ENCODE results near the gene IRF7.
"Not testable (repeated sequence)": the region's sequence is repeated elsewhere in the genome, so short reads cannot be mapped to it uniquely, and the experiment has no call there.

IRF7 gene

DNA sequence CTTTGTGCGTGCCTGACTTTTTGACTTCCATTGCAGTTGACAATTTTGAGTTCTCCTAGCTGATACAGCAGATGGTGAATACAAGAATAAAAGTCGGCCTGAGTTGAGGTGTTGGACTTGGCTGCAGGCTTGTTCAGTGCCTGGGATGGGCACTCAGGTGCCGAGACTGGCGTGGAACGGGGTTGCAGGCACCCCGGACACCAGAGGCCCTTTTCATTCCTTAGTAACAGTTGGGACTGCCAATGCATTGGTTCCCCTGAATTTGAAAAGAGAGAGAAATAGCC is 38.2 kb downstream of the IRF7 start:
- DNase-seq = no peak

DNA sequence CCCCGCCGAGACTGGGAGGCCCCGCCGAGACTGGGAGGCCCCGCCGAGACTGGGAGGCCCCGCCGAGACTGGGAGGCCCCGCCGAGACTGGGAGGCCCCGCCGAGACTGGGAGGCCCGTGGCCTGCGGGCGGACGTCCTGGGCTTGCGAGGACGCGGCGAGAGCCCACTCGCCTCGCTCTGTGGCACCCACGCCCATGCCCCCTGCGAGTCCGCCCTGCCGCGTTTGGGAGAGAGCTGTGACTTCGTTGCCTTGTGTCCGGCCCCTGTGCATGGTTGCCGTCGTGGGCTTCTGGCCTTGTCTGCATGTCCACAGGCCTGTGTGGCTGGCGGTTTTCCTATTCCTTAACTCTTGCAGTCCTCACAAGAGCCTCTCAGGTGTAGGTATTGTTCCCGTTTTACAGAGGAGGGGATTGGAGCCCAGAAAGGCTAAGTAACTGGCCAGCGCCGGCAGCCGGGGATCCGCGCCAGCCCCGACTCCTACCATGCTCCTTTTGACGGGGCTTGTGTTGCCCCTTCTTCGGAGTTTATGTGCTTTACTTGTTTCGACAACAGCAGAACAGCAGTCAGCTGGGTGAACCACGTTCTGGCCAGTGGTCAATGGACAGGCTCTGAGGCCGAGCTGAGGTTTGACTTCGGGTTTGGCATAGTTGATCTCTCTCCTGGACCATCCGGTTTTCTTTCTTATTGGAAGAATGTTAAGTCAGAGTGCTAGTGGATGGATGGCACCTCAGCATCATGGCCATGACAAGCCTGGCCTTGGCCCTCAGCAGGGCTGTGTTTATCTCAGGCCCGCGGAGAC is 38.7 kb downstream of the IRF7 start:
- no peak for DNase-seq

DNA sequence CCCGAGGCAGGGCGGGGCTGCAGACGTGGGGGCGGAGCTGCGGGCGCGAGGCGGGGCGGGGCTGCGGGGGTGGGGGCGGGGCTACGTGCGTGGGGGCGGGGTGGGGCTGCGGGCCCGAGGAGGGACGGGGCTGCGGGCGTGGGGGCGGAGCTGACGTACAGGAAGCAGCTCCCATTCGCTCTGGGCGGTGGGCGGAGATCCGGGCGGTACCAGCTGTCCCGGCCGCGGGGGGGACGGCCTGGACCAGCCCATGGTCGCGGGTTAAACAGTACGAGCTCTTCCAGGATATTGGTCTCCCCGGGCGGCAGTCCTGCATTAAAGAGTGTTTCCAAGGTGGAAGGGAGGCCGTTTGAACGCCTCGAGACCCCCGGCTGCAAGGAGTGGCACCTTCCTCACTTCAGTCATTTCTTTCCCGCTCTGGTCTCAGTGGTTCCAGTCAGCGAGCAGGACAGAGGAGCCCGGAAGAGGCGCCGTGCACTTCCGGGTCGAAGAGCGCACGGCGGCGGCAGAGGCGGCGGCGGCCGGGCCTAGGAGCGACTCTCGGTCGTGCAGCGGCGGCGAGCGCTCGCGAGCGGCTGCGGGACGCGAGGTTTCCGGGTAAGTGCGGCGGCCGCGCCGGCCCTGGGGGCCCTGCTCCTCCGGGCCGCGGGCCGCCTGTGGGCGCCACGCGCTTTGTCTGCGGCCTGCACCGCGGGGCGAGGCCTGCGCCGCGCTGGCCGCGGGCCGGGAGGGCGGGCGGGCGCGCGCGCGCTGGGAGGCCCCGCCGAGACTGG is 39.6 kb downstream of the IRF7 start, which contains the start of gene PHRF1:
TSS of gene PHRF1 (plus strand) at position 475 of the 773 bp plus-strand sequence. CDS start 5,043 bp downstream, outside the sequence.
- DNase-seq = peak; percentile 93

DNA sequence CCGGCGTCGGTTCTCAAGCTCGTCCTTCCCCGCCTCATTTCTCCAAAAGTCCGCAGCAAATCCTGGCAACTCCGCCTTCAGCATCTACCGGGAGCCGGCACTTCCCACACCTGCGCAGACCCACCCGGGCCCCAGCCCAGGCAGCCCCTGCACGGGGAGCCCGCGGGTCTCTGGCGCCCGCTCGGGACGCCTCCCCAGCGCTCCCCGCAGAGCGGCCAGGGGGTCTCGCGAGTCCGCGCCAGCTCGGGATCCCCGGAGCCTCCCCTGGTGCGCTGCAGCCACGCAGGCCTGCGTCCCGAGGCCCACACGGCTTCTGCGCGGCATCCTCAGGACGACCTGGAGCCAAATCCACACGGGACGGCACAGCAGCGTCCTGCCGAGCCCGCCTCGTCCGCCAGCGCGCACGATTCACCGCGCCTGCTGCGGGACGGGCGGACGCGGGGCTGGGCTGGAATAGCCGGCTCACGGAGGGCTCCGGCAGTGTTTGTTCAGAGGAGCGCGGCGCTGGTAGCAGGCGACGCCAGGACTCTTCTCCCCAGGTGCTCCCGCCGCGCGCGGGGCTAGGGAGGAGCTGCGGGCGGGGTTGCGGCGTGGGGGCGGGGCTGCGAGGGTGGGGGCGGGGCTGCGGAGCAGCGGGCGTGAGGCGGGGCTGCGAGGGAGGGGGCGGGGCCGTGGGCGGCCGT is 40.3 kb downstream of the IRF7 start:
- DNase-seq = no peak

DNA sequence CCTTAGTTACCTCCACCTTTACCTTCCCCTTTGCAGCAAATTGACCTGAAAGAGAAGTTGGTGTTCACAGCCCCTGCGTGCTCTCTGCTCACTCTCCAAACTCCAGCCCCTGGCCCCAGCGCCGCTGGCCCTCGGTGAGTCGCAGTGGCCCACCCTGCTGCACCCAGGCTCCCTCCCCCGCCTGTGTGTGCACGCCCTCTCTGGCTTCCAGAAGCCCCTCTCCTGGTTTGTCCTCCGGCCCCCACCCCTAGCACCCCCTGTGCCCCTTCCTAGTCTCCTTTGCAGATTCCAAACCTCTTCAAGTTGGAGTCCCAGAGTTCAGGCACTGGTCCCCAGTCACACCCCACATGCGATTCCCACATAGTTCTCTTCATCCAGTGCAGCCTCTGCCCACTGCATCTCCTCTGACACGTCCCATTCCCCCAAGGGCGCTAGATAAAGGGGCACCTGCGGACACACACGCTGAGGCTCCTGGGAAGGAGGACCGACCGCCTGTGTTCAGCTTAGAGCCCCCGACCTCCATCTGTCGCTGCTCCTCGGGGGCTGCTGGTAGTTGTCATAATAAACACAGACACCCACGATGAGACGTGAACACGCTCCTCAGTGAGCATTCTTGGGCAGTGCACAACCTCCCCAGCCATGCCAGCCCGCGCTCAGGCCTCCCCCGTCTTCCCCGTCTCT is 41.0 kb downstream of the IRF7 start:
- DNase-seq = no peak

DNA sequence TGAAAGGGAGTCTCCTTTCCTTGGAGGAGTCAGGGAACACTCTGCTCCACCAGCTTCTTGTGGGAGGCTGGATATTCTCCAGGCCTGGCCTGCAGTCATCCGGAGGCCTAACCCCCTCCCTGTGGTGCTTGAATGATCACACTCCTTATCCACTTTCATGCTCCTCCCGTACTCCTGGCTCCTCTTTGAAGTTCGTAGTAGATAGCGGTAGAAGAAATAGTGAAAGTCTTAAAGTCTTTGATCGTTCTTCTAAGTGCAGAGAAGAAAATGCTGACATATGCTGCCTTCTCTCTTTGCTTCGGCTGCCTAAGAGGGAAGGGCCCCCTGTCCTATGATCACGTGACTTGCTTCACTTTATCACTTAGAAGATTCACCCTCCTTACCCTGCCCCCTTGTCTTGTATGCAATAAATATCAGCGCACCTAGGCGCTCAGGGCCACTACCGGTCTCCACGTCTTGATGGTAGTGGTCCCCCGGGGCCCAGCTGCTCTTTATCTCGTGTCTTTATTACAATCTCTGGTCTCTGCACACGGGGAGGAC is 41.6 kb downstream of the IRF7 start:
- DNase-seq = not testable (repeated sequence)

DNA sequence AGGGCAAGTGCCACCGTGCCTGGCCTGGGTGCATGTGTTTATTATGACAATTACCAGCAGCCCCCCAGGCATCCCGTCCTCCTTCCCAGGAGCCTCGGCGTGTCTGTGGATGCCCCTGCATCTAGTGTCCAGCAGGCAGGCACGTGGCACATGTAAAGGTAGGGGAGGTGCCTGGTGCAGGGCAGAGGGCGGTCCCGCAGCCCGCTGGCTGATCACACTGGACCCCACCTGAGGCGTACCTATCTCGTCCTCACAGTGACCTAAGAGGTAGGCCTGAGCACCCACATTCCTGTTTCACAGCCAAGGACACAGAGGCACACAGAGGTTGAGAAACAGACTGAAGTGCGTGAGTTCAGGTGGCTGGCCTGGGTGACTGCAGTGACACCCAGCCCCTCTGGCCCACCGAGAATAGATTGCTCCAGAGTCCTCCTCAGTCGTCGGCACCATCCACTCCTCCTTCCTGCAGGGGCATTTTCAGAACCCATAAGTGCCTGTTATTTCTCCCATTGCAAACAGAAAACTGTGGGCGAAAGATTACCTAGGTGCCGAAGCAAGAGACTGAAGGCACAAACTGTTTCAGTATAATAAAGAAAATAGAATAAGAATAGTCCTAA is 42.5 kb downstream of the IRF7 start:
- DNase-seq = no peak

DNA sequence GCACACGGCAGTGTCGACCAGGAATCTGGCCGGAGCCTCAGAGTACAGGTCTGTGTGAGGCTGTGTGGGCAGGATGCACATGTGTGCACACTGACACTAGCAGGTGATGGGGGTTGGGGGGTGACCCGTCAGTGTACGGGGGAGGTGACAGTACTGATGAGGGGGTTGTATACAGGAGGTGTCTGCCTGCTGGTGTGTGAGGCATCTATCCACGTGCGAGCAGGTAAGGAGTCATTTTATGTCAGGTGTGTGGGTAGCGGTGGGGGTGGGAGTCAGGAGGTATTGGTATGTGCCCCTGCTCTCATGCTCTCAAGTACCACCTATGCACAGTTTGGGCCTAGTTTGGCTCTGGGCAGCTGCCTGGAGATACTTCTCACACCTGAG is 44.0 kb downstream of the IRF7 start:
- no peak for DNase-seq

DNA sequence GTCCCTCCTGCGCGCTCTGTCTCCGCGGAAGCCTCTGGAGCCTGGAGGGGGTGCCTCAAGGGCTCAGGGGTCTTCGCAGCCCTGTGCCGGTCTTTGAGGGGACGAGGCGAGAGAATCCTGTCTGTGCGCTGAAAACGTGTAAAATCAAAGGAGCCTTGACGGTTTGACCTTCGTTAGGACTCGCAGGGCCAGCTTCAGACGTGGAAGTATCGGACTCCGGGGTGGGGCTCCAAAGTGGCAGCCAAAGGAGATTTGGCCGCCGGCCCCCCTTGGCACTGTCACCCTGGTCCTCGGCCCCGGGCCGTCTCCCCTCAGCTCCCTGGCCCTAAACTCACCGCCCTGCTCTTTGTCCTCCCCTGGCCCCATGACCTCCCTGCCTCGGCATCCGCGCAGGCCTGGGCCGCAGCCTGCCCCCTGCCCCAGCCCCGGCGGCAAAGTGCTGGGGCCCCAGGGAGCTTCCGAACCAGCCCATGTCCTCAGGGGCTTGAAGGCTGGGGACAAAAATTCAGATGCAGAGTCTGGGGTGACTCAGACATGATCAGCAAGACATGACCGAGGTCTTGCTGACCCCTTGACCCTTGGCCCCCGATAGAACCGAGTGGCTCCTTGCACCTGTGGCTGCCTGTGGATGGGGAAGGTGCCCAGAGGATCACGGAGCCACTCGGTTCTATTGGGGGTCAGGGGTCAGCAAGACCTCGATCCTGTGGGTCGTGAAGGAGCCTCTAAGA is 46.4 kb downstream of the IRF7 start:
- no peak for DNase-seq

DNA sequence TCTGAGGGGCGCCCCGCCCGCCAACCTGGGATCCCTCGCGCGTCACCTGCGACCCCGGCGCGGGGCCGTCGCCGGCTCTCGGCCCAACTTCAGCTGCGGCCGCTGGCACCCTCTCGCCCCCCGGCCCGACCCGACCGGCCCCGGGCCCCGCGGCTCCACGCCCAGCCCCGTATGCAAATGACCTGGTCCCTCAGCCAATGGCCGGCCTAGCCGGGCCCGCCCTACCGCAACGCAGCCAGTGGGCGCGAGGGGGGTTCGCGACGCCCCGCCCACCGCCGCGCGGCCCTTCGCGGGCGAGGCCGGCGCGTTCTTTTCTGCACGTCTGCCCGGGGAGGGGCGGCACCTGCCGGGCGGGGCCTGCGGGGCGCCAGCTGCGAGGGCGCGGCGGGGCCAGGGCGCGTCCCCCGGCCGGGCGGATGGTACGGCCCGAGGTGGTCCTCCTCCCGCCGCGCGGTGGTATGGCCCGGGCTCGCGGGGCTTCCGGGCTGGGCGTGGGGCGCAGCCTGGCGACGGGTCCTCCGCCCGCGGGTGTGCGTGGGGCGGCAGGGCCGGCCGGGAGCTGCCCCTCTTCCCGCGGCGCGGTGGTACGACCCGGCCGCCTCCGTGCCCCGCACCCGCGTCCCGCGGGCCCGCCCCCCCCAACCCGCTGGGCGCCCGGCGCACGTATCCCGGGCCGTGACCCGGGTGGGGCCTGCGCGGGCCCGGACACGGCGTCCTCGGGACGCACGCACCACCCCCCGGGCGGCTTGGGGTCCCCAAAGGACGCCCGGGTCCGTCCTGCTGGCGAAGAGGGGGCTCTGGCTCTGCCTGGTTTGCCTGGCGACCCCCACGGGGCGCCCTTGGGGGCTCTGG is 47.2 kb downstream of the IRF7 start:
- DNase-seq = peak; percentile 93

DNA sequence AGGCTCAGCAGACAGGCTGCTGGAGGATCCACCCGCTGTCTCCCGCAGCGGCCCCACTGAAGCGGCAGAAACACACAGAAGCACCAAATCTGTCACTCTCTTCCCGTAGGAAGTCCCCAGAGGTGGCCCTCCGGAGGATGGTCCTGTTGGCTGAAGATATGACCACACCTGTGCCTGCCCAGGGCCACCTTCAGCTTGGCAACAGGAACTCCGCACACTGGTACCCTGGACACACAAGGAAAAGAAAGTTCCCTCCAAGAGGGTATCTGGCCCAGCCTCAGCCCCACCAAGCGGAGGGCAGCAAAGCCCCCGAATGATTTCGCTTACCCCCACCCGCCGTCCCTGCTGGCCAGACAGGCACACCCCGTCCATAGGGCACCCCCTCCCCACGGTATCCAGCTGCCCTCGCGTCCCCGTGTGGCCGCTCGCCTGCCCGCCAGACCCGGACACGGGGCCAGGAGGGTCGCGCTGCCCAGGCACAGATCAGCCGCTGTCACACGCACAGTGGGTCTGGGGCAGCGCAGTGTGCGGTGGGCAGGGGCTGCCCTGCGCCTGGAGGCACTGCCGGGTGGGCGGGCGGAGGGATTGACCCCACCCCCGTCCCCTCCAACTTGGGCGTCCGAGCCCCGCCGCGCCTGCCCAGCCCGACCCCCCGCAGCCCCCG is 48.0 kb downstream of the IRF7 start:
- no peak for DNase-seq

DNA sequence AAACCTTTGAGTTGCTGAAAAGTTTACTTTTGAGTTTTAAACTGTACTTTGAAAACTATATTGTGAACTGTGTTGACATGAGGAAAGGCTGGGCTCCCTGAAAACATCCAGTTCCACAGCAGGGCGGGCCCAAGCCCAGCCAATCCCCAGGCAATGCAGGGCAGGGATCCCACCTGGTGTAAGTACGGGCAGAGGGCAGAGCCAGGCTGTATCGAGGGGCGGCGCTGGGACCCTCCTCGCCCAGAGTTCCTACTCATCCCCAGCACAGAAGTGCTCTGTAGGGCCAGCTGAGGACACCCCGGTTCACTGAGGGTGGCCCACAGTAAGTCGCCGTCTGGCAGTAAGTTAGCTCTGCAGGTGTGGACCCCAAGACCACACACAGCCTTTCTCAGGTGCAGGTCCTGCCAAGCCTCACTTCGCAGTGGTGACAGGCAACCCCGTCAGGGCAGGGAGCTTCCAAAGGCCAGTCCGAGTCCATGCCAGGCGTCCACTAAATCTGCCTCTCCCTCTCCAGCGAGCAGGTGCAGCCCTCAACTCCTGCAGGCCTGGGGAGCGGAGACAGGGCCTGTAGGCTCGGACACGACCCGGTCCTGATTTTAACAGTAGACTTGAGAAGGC is 48.6 kb downstream of the IRF7 start:
- DNase-seq = no peak

DNA sequence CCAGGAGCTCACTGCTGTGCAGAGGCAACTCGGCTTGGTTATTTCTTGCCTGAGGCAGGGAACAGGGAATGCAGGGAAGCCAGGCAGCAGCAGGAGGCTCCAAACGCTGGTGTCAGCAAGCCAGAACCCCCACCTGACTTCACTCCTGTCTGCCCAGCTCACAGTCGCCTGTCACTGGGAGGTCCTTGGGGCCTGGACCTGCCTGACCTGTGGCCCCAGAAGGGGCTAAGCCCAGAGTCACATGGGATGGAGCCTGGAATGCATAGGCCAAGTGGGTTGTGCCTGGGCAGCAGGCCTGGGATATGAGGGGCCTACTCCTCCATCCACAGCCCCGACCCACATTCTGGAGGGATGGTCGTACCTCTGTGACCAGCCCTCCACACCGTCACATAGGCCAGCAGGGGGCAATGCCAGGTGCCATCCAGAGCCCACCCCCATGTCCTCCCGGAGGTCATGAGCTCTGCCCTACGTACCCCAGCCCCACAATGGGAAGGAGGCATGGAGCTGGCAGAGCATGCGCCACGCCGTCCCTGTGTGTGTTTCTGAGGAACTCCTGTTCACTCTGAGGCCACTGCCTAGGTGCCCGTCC is 49.7 kb downstream of the IRF7 start:
- no peak for DNase-seq

DNA sequence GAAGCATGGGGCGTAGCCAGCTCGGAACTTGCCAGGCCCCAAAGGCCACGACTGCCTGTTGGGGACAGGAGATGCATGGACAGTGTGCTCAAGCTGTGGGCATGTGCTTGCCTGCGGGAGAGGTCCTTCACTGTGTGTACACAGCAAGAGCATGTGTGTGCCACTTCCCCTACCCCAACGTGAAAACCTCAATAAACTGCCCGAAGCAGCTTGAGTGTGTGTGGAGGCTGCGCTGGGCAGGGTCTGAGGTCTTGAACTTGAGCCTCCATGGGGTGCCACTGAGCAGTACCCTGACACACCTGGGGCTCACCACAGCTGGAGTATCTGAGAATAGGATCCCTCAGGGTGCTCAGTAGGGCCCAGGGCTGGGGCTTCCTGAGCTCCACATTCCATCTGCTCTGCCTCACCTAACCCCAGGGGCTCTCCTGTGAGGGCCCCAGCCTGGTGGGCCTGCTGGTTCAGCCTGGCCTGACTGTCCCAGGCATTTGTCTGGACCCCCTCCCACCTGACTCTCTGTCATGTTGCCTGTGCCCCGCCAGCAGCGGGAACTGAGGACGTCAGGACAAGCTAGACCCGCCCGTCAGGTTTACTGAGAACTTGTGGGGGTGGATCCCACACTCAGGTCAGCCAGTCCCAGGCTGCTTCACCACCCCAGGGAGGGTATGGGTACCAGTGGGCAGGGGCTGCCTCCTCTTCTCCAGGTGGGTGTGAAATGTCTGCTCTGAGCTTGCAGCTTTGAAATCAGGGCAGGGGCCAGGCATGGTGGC is 51.8 kb downstream of the IRF7 start:
- no peak for DNase-seq

DNA sequence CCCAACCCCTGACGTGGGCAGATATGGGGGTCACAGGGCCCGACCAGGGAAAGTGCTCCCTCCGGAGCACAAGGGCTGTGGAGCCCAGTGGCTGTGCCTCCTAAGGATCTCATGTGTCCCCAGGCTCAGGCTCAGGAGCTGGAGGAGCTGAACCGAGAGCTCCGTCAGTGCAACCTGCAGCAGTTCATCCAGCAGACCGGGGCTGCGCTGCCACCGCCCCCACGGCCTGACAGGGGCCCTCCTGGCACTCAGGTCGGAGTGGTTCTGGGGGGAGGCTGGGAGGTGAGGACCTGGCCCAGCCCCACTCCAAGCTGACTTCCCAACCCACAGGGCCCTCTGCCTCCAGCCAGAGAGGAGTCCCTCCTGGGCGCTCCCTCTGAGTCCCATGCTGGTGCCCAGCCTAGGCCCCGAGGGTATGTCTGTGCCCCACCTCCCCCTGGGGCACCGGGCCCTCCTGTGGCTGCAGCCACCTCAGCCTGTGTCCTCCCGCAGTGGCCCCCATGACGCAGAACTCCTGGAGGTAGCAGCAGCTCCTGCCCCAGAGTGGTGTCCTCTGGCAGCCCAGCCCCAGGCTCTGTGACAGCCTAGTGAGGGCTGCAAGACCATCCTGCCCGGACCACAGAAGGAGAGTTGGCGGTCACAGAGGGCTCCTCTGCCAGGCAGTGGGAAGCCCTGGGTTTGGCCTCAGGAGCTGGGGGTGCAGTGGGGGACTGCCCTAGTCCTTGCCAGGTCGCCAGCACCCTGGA is 52.5 kb downstream of the IRF7 start:
- no peak for DNase-seq
